HEK293 (cell line): ENCODE data around the gene KCNQ2.

Experiments used
- CTCF ChIA-PET: fragments of 350-600 bp; formaldehyde crosslinking; extraction: SDS; loops from one replicate; lab custom pipeline; 2021; ENCODE audit warnings: antibody characterized with exemption; lab: Yijun Ruan, JAX
- POLR2A ChIA-PET: fragments of 300-600 bp; formaldehyde crosslinking; extraction: SDS; loops from one replicate; lab custom pipeline; 2020; ENCODE audit warnings: antibody characterized with exemption, inconsistent platforms; lab: Yijun Ruan, JAX
- H3K27ac ChIP-seq: fragments of 200-500 bp; sonication (Bioruptor generic); 2 replicates; pipeline ENCODE4 v1.5.1; 2014; ENCODE audit warnings: low read depth, low read length, control low read depth, inconsistent platforms; ENCODE audit errors: extremely low read depth
- H3K36me3 ChIP-seq, 2 experiments: fragments of 200-500 bp in 1 of 2; sonication (Bioruptor generic) in 1 of 2; 1 replicate in 1 of 2; 2 replicates in 1 of 2; pipeline ENCODE4 v1.5.1; 2014 to 2017; ENCODE audit warnings: inconsistent platforms in 2 of 2, low read length in 2 of 2; ENCODE audit not compliant: control insufficient read depth in 2 of 2, insufficient read depth in 1 of 2
- H3K4me1 ChIP-seq: fragments of 200-500 bp; sonication (Bioruptor generic); 2 replicates; pipeline ENCODE4 v1.5.1; 2014; ENCODE audit warnings: mild to moderate bottlenecking, low read length, inconsistent platforms; ENCODE audit not compliant: control insufficient read depth, insufficient read depth
- H3K4me3 ChIP-seq: 2 replicates; pipeline ENCODE4 v1.5.1; 2011; ENCODE audit warnings: low read depth, mild to moderate bottlenecking, control low read depth, low read length, moderate library complexity
- H3K9me3 ChIP-seq: fragments of 200-500 bp; sonication (Bioruptor generic); 2 replicates; pipeline ENCODE4 v1.5.1; 2014; ENCODE audit warnings: low read depth, low read length, inconsistent platforms; ENCODE audit not compliant: control insufficient read depth, insufficient read depth
- EGR2 ChIP-seq: fragments of 450-650 bp; formaldehyde crosslinking; IDR thresholded peaks from 2 replicates; pipeline ENCODE4 v1.5.1; 2016; ENCODE audit warnings: low read depth, missing biosample characterization, missing genetic modification characterization
- KLF16 ChIP-seq: fragments of 450-650 bp; formaldehyde crosslinking; IDR thresholded peaks from 2 replicates; pipeline ENCODE4 v1.5.1; 2017; ENCODE audit warnings: missing biosample characterization, missing genetic modification characterization
- REPIN1 ChIP-seq: fragments of 450-650 bp; formaldehyde crosslinking; IDR thresholded peaks from 2 replicates; pipeline ENCODE4 v1.5.1; 2017; ENCODE audit warnings: missing biosample characterization, missing genetic modification characterization, low read depth
- SP3 ChIP-seq: fragments of 450-650 bp; formaldehyde crosslinking; IDR thresholded peaks from 2 replicates; pipeline ENCODE4 v1.5.1; 2016; ENCODE audit warnings: missing biosample characterization, missing genetic modification characterization
- ZBTB20 ChIP-seq: fragments of 450-650 bp; formaldehyde crosslinking; IDR thresholded peaks from 2 replicates; pipeline ENCODE4 v1.5.1; 2016; ENCODE audit warnings: missing biosample characterization, missing genetic modification characterization
- ZFP3 ChIP-seq: fragments of 450-650 bp; formaldehyde crosslinking; IDR thresholded peaks from 2 replicates; pipeline ENCODE4 v1.5.1; 2016; ENCODE audit warnings: low read depth, missing biosample characterization, missing genetic modification characterization
- ZNF169 ChIP-seq: fragments of 450-650 bp; formaldehyde crosslinking; IDR thresholded peaks from 2 replicates; pipeline ENCODE4 v1.5.1; 2016; ENCODE audit warnings: missing biosample characterization, missing genetic modification characterization
- ZNF221 ChIP-seq: fragments of 450-650 bp; formaldehyde crosslinking; IDR thresholded peaks from 2 replicates; pipeline ENCODE4 v1.5.1; 2017; ENCODE audit warnings: missing biosample characterization, missing genetic modification characterization, borderline replicate concordance
- ZNF23 ChIP-seq: fragments of 450-650 bp; formaldehyde crosslinking; IDR thresholded peaks from 2 replicates; pipeline ENCODE4 v1.5.1; 2016; ENCODE audit warnings: missing biosample characterization, missing genetic modification characterization, borderline replicate concordance
- ZNF274 ChIP-seq, 2 experiments: fragments of 200-500 bp in 1 of 2; fragments of 450-650 bp in 1 of 2; sonication (Bioruptor generic) in 1 of 2; formaldehyde crosslinking in 1 of 2; IDR thresholded peaks; 2 replicates each; pipeline versions ENCODE4 v1.5.1 to v1.6.1; 2014 to 2016; ENCODE audit warnings: borderline replicate concordance in 1 of 2, inconsistent platforms in 1 of 2, low read length in 1 of 2, missing biosample characterization in 1 of 2, missing genetic modification characterization in 1 of 2
- ZNF560 ChIP-seq: fragments of 450-650 bp; formaldehyde crosslinking; IDR thresholded peaks from 2 replicates; pipeline ENCODE4 v1.5.1; 2017; ENCODE audit warnings: missing biosample characterization, missing genetic modification characterization, borderline replicate concordance
- ZNF596 ChIP-seq: fragments of 450-650 bp; IDR thresholded peaks from 2 replicates; pipeline ENCODE4 v1.5.0; 2018; ENCODE audit warnings: missing biosample characterization, mild to moderate bottlenecking, missing genetic modification characterization, moderate library complexity
- ZNF624 ChIP-seq: fragments of 450-650 bp; formaldehyde crosslinking; IDR thresholded peaks from 2 replicates; pipeline ENCODE4 v1.5.1; 2017; ENCODE audit warnings: missing biosample characterization, missing genetic modification characterization
- ZSCAN16 ChIP-seq: fragments of 450-650 bp; formaldehyde crosslinking; IDR thresholded peaks from 2 replicates; pipeline ENCODE4 v1.5.1; 2016; ENCODE audit warnings: missing biosample characterization, missing genetic modification characterization
- TF ChIP-seq, protein P1 (sequence below): fragments of 450-650 bp; formaldehyde crosslinking; IDR thresholded peaks from 2 replicates; pipeline ENCODE4 v1.5.1; 2016; ENCODE audit warnings: missing biosample characterization, missing genetic modification characterization, borderline replicate concordance
- TF ChIP-seq, protein P2 (sequence below): fragments of 450-650 bp; formaldehyde crosslinking; conservative IDR thresholded peaks from 2 replicates; pipeline ENCODE4 v1.5.1; 2016; ENCODE audit warnings: low read depth, missing biosample characterization, missing genetic modification characterization
- TF ChIP-seq, protein P3 (sequence below): fragments of 450-650 bp; formaldehyde crosslinking; IDR thresholded peaks from 2 replicates; pipeline ENCODE4 v1.5.1; 2016; ENCODE audit warnings: missing biosample characterization, missing genetic modification characterization
- TF ChIP-seq, protein P4 (sequence below): fragments of 450-650 bp; formaldehyde crosslinking; IDR thresholded peaks from 2 replicates; pipeline ENCODE4 v1.5.1; 2016; ENCODE audit warnings: missing biosample characterization, missing genetic modification characterization, borderline replicate concordance

Gene KCNQ2

DNA sequence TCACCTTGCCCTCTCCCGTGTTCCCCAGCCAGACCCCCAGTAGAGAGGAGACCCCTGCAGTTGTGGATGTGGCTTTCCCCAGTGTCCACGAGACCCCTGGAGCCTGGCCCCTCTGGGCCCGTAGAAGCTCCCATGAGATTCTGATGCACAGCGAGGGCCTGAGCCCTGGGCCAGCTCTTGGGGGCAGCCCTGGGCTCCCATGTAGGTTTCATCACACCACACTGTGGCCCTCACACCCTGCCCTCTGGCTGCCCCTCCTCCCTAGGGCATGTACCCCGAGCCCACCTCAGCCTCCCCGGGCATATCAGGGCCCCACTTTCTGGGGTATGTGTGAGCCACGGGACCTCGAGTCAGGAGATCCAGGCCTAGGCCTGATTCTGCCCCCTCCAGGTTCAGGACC is 104.3 kb downstream of the KCNQ2 start:
- H3K36me3 ChIP-seq = no peaks in the 10 kb centered on the region
- TF ChIP-seq SP3 (no peak), ZNF221 (tag by site-specific recombination) (no peak), KLF16 (tag by site-specific recombination) (no peak), ZNF560 (no peak), ZNF596 (no peak), EGR2 (tag by site-specific recombination) (no peak), ZBTB20 (no peak)
- TF ChIP-seq, protein P1, sequence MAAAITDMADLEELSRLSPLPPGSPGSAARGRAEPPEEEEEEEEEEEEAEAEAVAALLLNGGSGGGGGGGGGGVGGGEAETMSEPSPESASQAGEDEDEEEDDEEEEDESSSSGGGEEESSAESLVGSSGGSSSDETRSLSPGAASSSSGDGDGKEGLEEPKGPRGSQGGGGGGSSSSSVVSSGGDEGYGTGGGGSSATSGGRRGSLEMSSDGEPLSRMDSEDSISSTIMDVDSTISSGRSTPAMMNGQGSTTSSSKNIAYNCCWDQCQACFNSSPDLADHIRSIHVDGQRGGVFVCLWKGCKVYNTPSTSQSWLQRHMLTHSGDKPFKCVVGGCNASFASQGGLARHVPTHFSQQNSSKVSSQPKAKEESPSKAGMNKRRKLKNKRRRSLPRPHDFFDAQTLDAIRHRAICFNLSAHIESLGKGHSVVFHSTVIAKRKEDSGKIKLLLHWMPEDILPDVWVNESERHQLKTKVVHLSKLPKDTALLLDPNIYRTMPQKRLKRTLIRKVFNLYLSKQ (tag by site-specific recombination) = no peak
- TF ChIP-seq, protein P2, sequence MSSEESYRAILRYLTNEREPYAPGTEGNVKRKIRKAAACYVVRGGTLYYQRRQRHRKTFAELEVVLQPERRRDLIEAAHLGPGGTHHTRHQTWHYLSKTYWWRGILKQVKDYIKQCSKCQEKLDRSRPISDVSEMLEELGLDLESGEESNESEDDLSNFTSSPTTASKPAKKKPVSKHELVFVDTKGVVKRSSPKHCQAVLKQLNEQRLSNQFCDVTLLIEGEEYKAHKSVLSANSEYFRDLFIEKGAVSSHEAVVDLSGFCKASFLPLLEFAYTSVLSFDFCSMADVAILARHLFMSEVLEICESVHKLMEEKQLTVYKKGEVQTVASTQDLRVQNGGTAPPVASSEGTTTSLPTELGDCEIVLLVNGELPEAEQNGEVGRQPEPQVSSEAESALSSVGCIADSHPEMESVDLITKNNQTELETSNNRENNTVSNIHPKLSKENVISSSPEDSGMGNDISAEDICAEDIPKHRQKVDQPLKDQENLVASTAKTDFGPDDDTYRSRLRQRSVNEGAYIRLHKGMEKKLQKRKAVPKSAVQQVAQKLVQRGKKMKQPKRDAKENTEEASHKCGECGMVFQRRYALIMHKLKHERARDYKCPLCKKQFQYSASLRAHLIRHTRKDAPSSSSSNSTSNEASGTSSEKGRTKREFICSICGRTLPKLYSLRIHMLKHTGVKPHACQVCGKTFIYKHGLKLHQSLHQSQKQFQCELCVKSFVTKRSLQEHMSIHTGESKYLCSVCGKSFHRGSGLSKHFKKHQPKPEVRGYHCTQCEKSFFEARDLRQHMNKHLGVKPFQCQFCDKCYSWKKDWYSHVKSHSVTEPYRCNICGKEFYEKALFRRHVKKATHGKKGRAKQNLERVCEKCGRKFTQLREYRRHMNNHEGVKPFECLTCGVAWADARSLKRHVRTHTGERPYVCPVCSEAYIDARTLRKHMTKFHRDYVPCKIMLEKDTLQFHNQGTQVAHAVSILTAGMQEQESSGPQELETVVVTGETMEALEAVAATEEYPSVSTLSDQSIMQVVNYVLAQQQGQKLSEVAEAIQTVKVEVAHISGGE = no peak
- TF ChIP-seq, protein P3, sequence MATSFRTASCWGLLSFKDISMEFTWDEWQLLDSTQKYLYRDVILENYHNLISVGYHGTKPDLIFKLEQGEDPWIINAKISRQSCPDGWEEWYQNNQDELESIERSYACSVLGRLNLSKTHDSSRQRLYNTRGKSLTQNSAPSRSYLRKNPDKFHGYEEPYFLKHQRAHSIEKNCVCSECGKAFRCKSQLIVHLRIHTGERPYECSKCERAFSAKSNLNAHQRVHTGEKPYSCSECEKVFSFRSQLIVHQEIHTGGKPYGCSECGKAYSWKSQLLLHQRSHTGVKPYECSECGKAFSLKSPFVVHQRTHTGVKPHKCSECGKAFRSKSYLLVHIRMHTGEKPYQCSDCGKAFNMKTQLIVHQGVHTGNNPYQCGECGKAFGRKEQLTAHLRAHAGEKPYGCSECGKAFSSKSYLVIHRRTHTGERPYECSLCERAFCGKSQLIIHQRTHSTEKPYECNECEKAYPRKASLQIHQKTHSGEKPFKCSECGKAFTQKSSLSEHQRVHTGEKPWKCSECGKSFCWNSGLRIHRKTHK (tag by site-specific recombination) = no peak
- TF ChIP-seq, protein P4, sequence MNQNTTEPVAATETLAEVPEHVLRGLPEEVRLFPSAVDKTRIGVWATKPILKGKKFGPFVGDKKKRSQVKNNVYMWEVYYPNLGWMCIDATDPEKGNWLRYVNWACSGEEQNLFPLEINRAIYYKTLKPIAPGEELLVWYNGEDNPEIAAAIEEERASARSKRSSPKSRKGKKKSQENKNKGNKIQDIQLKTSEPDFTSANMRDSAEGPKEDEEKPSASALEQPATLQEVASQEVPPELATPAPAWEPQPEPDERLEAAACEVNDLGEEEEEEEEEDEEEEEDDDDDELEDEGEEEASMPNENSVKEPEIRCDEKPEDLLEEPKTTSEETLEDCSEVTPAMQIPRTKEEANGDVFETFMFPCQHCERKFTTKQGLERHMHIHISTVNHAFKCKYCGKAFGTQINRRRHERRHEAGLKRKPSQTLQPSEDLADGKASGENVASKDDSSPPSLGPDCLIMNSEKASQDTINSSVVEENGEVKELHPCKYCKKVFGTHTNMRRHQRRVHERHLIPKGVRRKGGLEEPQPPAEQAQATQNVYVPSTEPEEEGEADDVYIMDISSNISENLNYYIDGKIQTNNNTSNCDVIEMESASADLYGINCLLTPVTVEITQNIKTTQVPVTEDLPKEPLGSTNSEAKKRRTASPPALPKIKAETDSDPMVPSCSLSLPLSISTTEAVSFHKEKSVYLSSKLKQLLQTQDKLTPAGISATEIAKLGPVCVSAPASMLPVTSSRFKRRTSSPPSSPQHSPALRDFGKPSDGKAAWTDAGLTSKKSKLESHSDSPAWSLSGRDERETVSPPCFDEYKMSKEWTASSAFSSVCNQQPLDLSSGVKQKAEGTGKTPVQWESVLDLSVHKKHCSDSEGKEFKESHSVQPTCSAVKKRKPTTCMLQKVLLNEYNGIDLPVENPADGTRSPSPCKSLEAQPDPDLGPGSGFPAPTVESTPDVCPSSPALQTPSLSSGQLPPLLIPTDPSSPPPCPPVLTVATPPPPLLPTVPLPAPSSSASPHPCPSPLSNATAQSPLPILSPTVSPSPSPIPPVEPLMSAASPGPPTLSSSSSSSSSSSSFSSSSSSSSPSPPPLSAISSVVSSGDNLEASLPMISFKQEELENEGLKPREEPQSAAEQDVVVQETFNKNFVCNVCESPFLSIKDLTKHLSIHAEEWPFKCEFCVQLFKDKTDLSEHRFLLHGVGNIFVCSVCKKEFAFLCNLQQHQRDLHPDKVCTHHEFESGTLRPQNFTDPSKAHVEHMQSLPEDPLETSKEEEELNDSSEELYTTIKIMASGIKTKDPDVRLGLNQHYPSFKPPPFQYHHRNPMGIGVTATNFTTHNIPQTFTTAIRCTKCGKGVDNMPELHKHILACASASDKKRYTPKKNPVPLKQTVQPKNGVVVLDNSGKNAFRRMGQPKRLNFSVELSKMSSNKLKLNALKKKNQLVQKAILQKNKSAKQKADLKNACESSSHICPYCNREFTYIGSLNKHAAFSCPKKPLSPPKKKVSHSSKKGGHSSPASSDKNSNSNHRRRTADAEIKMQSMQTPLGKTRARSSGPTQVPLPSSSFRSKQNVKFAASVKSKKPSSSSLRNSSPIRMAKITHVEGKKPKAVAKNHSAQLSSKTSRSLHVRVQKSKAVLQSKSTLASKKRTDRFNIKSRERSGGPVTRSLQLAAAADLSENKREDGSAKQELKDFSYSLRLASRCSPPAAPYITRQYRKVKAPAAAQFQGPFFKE (tag by site-specific recombination) = no peak
- H3K9me3 ChIP-seq = no peaks in the 10 kb centered on the region
- POLR2A ChIA-PET = interaction anchor here (0.9 kb wide), 1 partner anchor 96 kb away, joined by 3 read pairs; the partner anchor contains the start of gene ARFGAP1
- CTCF ChIA-PET = interaction anchor here (0.7 kb wide), 1 partner anchor 58 kb away, joined by 3 read pairs; no protein-coding TSS in a partner anchor
- H3K27ac ChIP-seq = no peak overlapping the region
- no peak overlapping the region for H3K4me3 ChIP-seq
- no peaks in the 10 kb centered on the region for H3K4me1 ChIP-seq

DNA sequence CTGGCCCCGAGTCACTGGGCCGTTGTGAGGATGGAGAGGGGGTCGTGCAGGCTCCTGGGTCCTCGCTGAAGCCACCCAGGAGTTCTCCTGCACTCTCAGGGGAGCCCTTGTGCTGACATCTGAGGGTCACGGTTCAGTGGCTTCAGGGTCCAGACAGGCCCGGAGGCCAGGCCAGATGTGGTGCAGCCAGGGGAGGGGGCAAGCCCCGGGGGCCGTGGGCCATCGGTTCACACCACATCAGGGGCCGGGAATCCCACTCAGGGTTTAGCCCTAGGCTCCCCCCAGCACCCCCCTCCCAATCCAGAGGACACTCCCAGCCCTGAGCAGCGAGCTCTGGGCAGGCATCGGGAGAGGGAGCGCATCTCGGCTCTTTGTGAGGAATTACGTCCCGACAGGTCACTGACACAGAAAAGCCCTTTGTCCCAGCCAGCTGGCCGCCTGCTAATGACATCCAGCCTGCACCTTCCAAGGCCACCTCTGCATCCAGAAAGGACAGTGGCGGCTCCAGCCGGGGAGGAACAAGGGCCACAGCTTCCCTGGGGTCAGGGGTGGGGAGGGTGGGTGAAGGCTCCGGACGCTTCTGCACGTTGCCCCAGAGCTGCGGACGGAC is 104.9 kb downstream of the KCNQ2 start:
- POLR2A ChIA-PET = interaction anchor here (0.9 kb wide), 1 partner anchor 95 kb away, joined by 3 read pairs; the partner anchor contains the start of gene ARFGAP1
- CTCF ChIA-PET = no interaction called here
- Histone ChIP-seq H3K36me3 (no peaks in the 10 kb centered on the region), H3K27ac (no peak overlapping the region), H3K9me3 (no peaks in the 10 kb centered on the region), H3K4me3 (no peak overlapping the region), H3K4me1 (no peaks in the 10 kb centered on the region)
- TF ChIP-seq ZFP3 (tag by site-specific recombination) (no peak), REPIN1 (tag by site-specific recombination) (no peak), ZSCAN16 (no peak), ZNF169 (no peak), SP3 (no peak), ZNF23 (tag by site-specific recombination) (no peak), ZNF274 (IDR thresholded peaks at IDR 0.05; ENCODE audit: low read length) (no peak), ZNF274 (tag by site-specific recombination; IDR thresholded peaks at IDR 0.05; ENCODE audit: borderline replicate concordance) (no peak), ZBTB20 (no peak), ZNF624 (tag by site-specific recombination) (no peak)
- TF ChIP-seq, all 188 proteins: peak for 0
